HCT116 (cell line): ENCODE measurements around the gene AOC2. TPM values are rescaled to one million over a fixed set of nuclear protein-coding genes. Genes with fewer than 3 reads are reported as not detected.

Source experiments
- ATAC-seq: fragments of 200-7000 bp; cut with Tn5 transposase; 2 replicates; pipeline ENCODE4 v1.9.1; 2020; ENCODE audit warnings: mild to moderate bottlenecking, moderate library complexity
- BruUV-seq: library from RNA; stranded (reverse); fragments of 400-500 nt; replicated peaks from 2 replicates; lab custom pipeline; 2021; lab: Mats Ljungman, UMichigan
- CTCF ChIA-PET: fragments of 300-600 bp; sonication (Branson Sonifier 250); formaldehyde crosslinking; loops from one replicate; lab custom pipeline; 2021; ENCODE audit warnings: antibody characterized with exemption; lab: Charles Lee
- POLR2A ChIA-PET: fragments of 300-600, 350-600 bp; sonication (Branson Sonifier 250); formaldehyde crosslinking; loops from one replicate; lab custom pipeline; 2021; ENCODE audit warnings: antibody characterized with exemption; lab: Charles Lee
- RAD21 ChIA-PET, 2 experiments: fragments of 300-600 bp; sonication (Branson Sonifier 250); formaldehyde crosslinking; loops; one replicate each; lab custom pipeline; 2023; ENCODE audit warnings: low total read pairs in 2 of 2; ENCODE audit not compliant: uncharacterized antibody in 2 of 2, unreplicated experiment in 2 of 2, low non-redundant PET in 1 of 2; lab: Charles Lee
- DNase-seq: peaks from one replicate; pipeline ENCODE4 v3.0.0-alpha.2; 2010; ENCODE audit warnings: low read depth, low spot score
- H2AFZ ChIP-seq: fragments of 200-600 bp; shearing (Covaris generic), sonication (generic); 2 replicates; pipeline ENCODE4 v1.6.1; 2017; ENCODE audit warnings: low read depth, mixed run types, mixed read lengths, antibody characterized with exemption, low read length; ENCODE audit not compliant: poor library complexity, severe bottlenecking
- H3K27ac ChIP-seq: 2 replicates; pipeline ENCODE4 v1.5.1; 2012; ENCODE audit warnings: low read depth, low read length
- H3K27me3 ChIP-seq: fragments of 200-600 bp; sonication (generic); 2 replicates; pipeline ENCODE4 v1.6.1; 2016; ENCODE audit warnings: mixed run types, low read length, mixed read lengths; ENCODE audit not compliant: insufficient read depth
- H3K36me3 ChIP-seq, 2 experiments: fragments of 200-500 bp in 1 of 2; fragments of 200-600 bp in 1 of 2; sonication (Bioruptor generic) in 1 of 2; sonication (generic) in 1 of 2; 2 replicates each; pipeline versions ENCODE4 v1.5.1 to v1.6.1; 2014 to 2016; ENCODE audit warnings: low read length in 2 of 2, inconsistent platforms in 1 of 2, mixed read lengths in 1 of 2, mixed run types in 1 of 2; ENCODE audit not compliant: insufficient read depth in 2 of 2, control insufficient read depth in 1 of 2
- H3K4me1 ChIP-seq, 2 experiments: fragments of 200-600 bp in 1 of 2; sonication (generic) in 1 of 2; 2 replicates each; pipeline versions ENCODE4 v1.5.1 to v1.6.1; 2012 to 2017; ENCODE audit warnings: low read length in 2 of 2, inconsistent platforms in 1 of 2, mild to moderate bottlenecking in 1 of 2, mixed read lengths in 1 of 2, mixed run types in 1 of 2, moderate library complexity in 1 of 2; ENCODE audit not compliant: insufficient read depth in 2 of 2, control insufficient read depth in 1 of 2
- H3K4me2 ChIP-seq: fragments of 200-600 bp; sonication (generic); 2 replicates; pipeline ENCODE4 v1.6.1; 2017; ENCODE audit warnings: mixed run types, low read length, mixed read lengths
- H3K4me3 ChIP-seq, 2 experiments: fragments of 200-600 bp in 1 of 2; sonication (generic) in 1 of 2; replicated peaks in 1 of 2; 2 replicates each; pipeline ENCODE4 v1.5.1; 2011 to 2016; ENCODE audit warnings: low read length in 2 of 2, control low read depth in 1 of 2, low read depth in 1 of 2, mild to moderate bottlenecking in 1 of 2, mixed read lengths in 1 of 2, mixed run types in 1 of 2
- H3K79me2 ChIP-seq: fragments of 200-600 bp; sonication (generic); 2 replicates; pipeline ENCODE4 v1.6.1; 2017; ENCODE audit warnings: mild to moderate bottlenecking, mixed run types, low read length, moderate library complexity, mixed read lengths; ENCODE audit not compliant: insufficient read depth
- H3K9ac ChIP-seq: fragments of 200-600 bp; sonication (generic); 2 replicates; pipeline ENCODE4 v1.6.1; 2016; ENCODE audit warnings: low read length, mixed read lengths
- H3K9me2 ChIP-seq: fragments of 200-600 bp; sonication (generic), shearing (Covaris generic); 2 replicates; pipeline ENCODE4 v1.6.1; 2017; ENCODE audit warnings: mixed run types, mild to moderate bottlenecking, moderate library complexity; ENCODE audit not compliant: insufficient read depth
- H3K9me3 ChIP-seq, 2 experiments: fragments of 200-500 bp in 1 of 2; fragments of 200-600 bp in 1 of 2; sonication (Bioruptor generic) in 1 of 2; sonication (generic) in 1 of 2; 2 replicates each; pipeline ENCODE4 v1.6.1; 2014 to 2017; ENCODE audit warnings: low read length in 2 of 2, mixed read lengths in 2 of 2, inconsistent platforms in 1 of 2, low read depth in 1 of 2, mild to moderate bottlenecking in 1 of 2, mixed run types in 1 of 2, moderate library complexity in 1 of 2; ENCODE audit not compliant: control insufficient read depth in 1 of 2, insufficient read depth in 1 of 2
- H4K20me1 ChIP-seq: fragments of 200-600 bp; sonication (generic), shearing (Covaris generic); 2 replicates; pipeline ENCODE4 v1.6.1; 2017; ENCODE audit warnings: mixed run types, mild to moderate bottlenecking, moderate library complexity; ENCODE audit not compliant: insufficient read depth
- ATF3 ChIP-seq: IDR thresholded peaks from 2 replicates; pipeline ENCODE4 v1.6.1; 2012
- CEBPB ChIP-seq: IDR thresholded peaks from 2 replicates; pipeline ENCODE4 v1.6.1; 2012; ENCODE audit warnings: low read depth
- CTCF ChIP-seq, 3 experiments: fragments of 200-600 bp in 1 of 3; sonication (generic) in 1 of 3; IDR thresholded peaks in 2 of 3; conservative IDR thresholded peaks in 1 of 3; 2 replicates each; pipeline ENCODE4 v1.5.1; 2012 to 2017; ENCODE audit warnings: low read depth in 2 of 3, low read length in 2 of 3, antibody characterized with exemption in 1 of 3, borderline replicate concordance in 1 of 3, control low read depth in 1 of 3, mild to moderate bottlenecking in 1 of 3, mixed read lengths in 1 of 3, mixed run types in 1 of 3, moderate library complexity in 1 of 3; ENCODE audit not compliant: insufficient read depth in 1 of 3
- FOSL1 ChIP-seq: IDR thresholded peaks from 2 replicates; pipeline ENCODE4 v1.6.1; 2012; ENCODE audit warnings: low read depth
- JUND ChIP-seq: IDR thresholded peaks from 2 replicates; pipeline ENCODE4 v1.6.1; 2012
- POLR2AphosphoS5 ChIP-seq: IDR thresholded peaks from 2 replicates; pipeline ENCODE4 v1.6.1; 2011; ENCODE audit warnings: mild to moderate bottlenecking, low read depth, low read length, moderate library complexity
- REST ChIP-seq: IDR thresholded peaks from 2 replicates; pipeline ENCODE4 v1.6.1; 2012; ENCODE audit warnings: low read depth
- SIN3A ChIP-seq: IDR thresholded peaks from 2 replicates; pipeline ENCODE4 v1.6.1; 2012; ENCODE audit warnings: low read depth
- SRF ChIP-seq: IDR thresholded peaks from 2 replicates; pipeline ENCODE4 v1.6.1; 2012; ENCODE audit warnings: low read depth
- YY1 ChIP-seq: IDR thresholded peaks from 2 replicates; pipeline ENCODE4 v1.6.1; 2011; ENCODE audit warnings: low read length, low read depth, moderate library complexity, mild to moderate bottlenecking; ENCODE audit not compliant: insufficient replicate concordance; ENCODE audit errors: extremely low read depth
- ZBTB33 ChIP-seq: IDR thresholded peaks from 2 replicates; pipeline ENCODE4 v1.6.1; 2011; ENCODE audit warnings: mild to moderate bottlenecking, low read length, moderate library complexity; ENCODE audit not compliant: insufficient replicate concordance; ENCODE audit errors: extremely low read depth
- ZFX ChIP-seq: fragments of 450-650 bp; IDR thresholded peaks from 2 replicates; pipeline ENCODE4 v1.6.1; 2017
- ZNF274 ChIP-seq: fragments of 200-500 bp; sonication (Bioruptor generic); IDR thresholded peaks from 2 replicates; pipeline ENCODE4 v1.6.1; 2014; ENCODE audit warnings: mild to moderate bottlenecking, low read depth, low read length, inconsistent platforms
- intact Hi-C: fragments of 100-400 bp; cut with micrococcal nuclease; formaldehyde crosslinking; loops from 2 replicates; pipeline ENCODE4 v1.10.0; 2022
- total RNA-seq: library from RNA; stranded (reverse); gene quantifications from one replicate; pipeline ENCODE4 v1.2.1, GENCODE V29; 2021; ENCODE audit not compliant: unreplicated experiment

Gene AOC2
- total RNA-seq, 1 experiment from 2014 or later: 8.0 TPM

- no peaks in the 10 kb centered on the region for H3K4me1 ChIP-seq
- ATAC-seq (no peak), DNase-seq (no peak)
- CTCF ChIA-PET: no interaction called here
- H3K9me3 ChIP-seq: no peaks in the 10 kb centered on the region
- H3K27ac ChIP-seq: no peak overlapping the region
- no peak overlapping the region for H3K4me3 ChIP-seq
- POLR2A ChIA-PET: no interaction called here
- H3K9me2 ChIP-seq: no peaks in the 10 kb centered on the region
- no peak overlapping the region for H2AFZ ChIP-seq
- no peak overlapping the region for H3K9ac ChIP-seq
- H4K20me1 ChIP-seq: no peaks in the 10 kb centered on the region
- RAD21 ChIA-PET: no interaction called here
- intact Hi-C loops: no loop called here
- H3K36me3 ChIP-seq: no peaks in the 10 kb centered on the region
- TF ChIP-seq YY1 (no peak), ZBTB33 (no peak), SRF (no peak), ZNF274 (no peak)
- no peak overlapping the region for H3K4me2 ChIP-seq
- H3K27me3 ChIP-seq: no peaks in the 10 kb centered on the region
- no peaks in the 10 kb centered on the region for H3K79me2 ChIP-seq
- BruUV-seq: no TSS peak
Observed at GRCh38 chr17:42853004-42853403, 8.6 kb downstream of the AOC2 start.

GRCh38 chr17:42853597-42853967 lies 9.2 kb downstream of the AOC2 start:
- intact Hi-C loops: no loop called here
- BruUV-seq: no TSS peak
- no peaks in the 10 kb centered on the region for H3K9me3 ChIP-seq
- H3K27ac ChIP-seq: no peak overlapping the region
- no peak overlapping the region for H2AFZ ChIP-seq
- H3K4me3 ChIP-seq: no peak overlapping the region
- no peaks in the 10 kb centered on the region for H4K20me1 ChIP-seq
- DNase-seq (no peak), ATAC-seq (no peak)
- H3K27me3 ChIP-seq: no peaks in the 10 kb centered on the region
- H3K36me3 ChIP-seq: no peaks in the 10 kb centered on the region
- no peaks in the 10 kb centered on the region for H3K9me2 ChIP-seq
- H3K4me1 ChIP-seq: no peaks in the 10 kb centered on the region
- RAD21 ChIA-PET: no interaction called here
- POLR2A ChIA-PET: no interaction called here
- no peak overlapping the region for H3K9ac ChIP-seq
- CTCF ChIA-PET: no interaction called here
- no peaks in the 10 kb centered on the region for H3K79me2 ChIP-seq
- no peak overlapping the region for H3K4me2 ChIP-seq
- no peak for TF ChIP-seq ZFX
- no peak for TF ChIP-seq FOSL1
- no peak for TF ChIP-seq REST
- no peak for TF ChIP-seq YY1
- TF ChIP-seq SIN3A: no peak
- TF ChIP-seq CTCF (IDR thresholded peaks at IDR 0.05 in 2 of 3, conservative IDR thresholded peaks at IDR 0.05 in 1 of 3; ENCODE audit: borderline replicate concordance in 1 of 3, insufficient read depth in 1 of 3, low read depth in 2 of 3, low read length in 2 of 3): no peak
- TF ChIP-seq JUND: no peak
- TF ChIP-seq ATF3: no peak
- no peak for TF ChIP-seq CEBPB
- TF ChIP-seq POLR2AphosphoS5: no peak
- TF ChIP-seq SRF: no peak
- TF ChIP-seq ZNF274: no peak
